Measurements from ENCODE around the gene MUC6. TPM values are rescaled to one million over a fixed set of nuclear protein-coding genes. Genes with fewer than 3 reads are reported as not detected.

Gene MUC6
- total RNA-seq, 1 experiment from 2014 or later = 0.07 TPM

DNA sequence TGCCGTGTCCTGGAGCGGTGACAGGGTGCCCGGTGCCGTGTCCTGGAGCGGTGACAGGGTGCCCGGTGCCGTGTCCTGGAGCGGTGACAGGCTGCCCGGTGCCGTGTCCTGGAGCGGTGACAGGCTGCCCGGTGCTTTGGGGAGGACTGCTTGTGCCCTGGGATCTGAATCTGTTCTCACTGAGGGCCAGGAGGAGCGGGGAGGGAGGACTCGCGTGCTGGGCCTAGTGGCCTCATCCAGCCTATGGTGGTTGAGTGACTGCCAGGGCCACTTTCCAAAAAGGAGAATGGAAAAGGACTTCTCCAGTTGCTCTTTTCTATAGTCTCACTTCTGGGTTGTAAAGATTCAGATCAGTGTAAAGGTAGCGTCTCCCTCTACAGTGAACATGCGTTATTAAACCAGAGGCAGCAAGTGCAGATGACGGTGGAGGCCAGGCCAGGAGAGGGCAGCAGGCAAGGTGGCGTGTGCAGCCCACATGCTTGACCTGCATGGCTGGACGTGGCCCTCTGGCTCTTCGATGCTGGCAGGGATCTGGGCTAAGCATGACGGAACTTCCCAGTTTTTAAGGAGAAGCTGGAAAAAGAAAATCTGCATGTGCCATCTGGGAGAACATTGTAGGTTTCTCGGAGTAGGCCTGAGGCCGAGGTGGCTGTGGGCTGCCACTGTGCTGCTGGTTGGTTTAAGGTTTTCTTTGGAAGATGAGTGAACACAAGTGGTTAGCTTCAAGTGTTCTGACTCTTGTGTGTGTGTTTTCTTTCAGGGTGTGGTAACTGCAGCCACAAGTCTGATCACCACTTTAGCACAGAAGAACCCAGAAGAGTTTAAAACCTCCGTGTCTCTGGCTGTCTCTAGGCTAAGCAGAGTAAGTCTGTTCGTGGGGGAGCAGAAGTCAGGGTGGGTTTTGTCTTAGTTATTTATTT lies 55.8 kb downstream of the MUC6 start:
- ChIA-PET POLR2A (ENCODE audit: unreplicated experiment) (no interaction called here), CTCF (no interaction called here)
- H3K36me3 ChIP-seq (ENCODE audit: low read depth) = no peaks in the 10 kb centered on the region
- DNase-seq = no peak
- no peaks in the 10 kb centered on the region for H3K79me2 ChIP-seq (ENCODE audit: low read depth)
- no peak overlapping the region for H3K4me3 ChIP-seq
- no peak for TF ChIP-seq EZH2 (IDR thresholded peaks at IDR 0.05; ENCODE audit: low read depth)
- TF ChIP-seq, protein P1, sequence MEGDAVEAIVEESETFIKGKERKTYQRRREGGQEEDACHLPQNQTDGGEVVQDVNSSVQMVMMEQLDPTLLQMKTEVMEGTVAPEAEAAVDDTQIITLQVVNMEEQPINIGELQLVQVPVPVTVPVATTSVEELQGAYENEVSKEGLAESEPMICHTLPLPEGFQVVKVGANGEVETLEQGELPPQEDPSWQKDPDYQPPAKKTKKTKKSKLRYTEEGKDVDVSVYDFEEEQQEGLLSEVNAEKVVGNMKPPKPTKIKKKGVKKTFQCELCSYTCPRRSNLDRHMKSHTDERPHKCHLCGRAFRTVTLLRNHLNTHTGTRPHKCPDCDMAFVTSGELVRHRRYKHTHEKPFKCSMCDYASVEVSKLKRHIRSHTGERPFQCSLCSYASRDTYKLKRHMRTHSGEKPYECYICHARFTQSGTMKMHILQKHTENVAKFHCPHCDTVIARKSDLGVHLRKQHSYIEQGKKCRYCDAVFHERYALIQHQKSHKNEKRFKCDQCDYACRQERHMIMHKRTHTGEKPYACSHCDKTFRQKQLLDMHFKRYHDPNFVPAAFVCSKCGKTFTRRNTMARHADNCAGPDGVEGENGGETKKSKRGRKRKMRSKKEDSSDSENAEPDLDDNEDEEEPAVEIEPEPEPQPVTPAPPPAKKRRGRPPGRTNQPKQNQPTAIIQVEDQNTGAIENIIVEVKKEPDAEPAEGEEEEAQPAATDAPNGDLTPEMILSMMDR (conservative IDR thresholded peaks at IDR 0.05) = no peak
- no peaks in the 10 kb centered on the region for H3K27me3 ChIP-seq (ENCODE audit: insufficient read depth, low read depth)
- H3F3A ChIP-seq (ENCODE audit: insufficient read depth, low read depth) = no peaks in the 10 kb centered on the region
- H3K4me1 ChIP-seq (replicated peaks; ENCODE audit: insufficient read depth) = no peaks in the 10 kb centered on the region
- no peak overlapping the region for H3K4me2 ChIP-seq
- intact Hi-C loops (cut with micrococcal nuclease; ENCODE audit: unreplicated experiment) = no loop called here
- H2AFZ ChIP-seq = no peak overlapping the region
- H3K9me2 ChIP-seq (ENCODE audit: insufficient read depth) = no peaks in the 10 kb centered on the region
- no peaks in the 10 kb centered on the region for H3K9me3 ChIP-seq (ENCODE audit: insufficient read depth, low read depth)
- BruUV-seq (replicated peaks) = no TSS peak
- H3K27ac ChIP-seq = no peak overlapping the region
- H4K20me1 ChIP-seq (ENCODE audit: insufficient read depth) = no peaks in the 10 kb centered on the region

DNA sequence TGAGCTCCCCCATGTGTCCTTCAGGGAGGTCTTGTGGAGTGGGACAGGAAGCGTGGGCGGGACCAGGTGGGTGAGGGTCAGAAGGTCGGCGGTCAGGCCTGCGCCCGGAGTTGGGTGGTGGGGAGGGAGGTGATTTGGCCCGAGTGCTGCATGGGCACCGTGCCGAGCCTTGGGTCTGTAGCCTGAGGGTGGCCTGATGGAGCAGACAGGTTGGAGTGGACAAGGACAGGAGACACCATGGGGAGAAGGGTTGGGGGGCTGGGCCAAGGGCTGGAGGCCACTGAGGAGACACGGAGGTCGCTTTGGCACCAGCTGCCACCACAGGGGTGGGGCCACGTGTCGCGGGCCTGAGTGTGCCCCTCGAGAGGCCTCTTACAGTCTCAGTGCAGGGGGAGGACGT lies 57.7 kb downstream of the MUC6 start:
- Histone ChIP-seq H3K4me3 (no peak overlapping the region), H3K4me2 (no peak overlapping the region), H3K4me1 (replicated peaks; ENCODE audit: insufficient read depth) (no peaks in the 10 kb centered on the region), H3K9me2 (ENCODE audit: insufficient read depth) (no peaks in the 10 kb centered on the region), H3F3A (ENCODE audit: insufficient read depth, low read depth) (no peaks in the 10 kb centered on the region), H3K36me3 (ENCODE audit: low read depth) (no peaks in the 10 kb centered on the region), H3K27ac (no peak overlapping the region), H4K20me1 (ENCODE audit: insufficient read depth) (no peaks in the 10 kb centered on the region), H3K79me2 (ENCODE audit: low read depth) (no peaks in the 10 kb centered on the region), H2AFZ (no peak overlapping the region), H3K27me3 (ENCODE audit: insufficient read depth, low read depth) (no peaks in the 10 kb centered on the region), H3K9me3 (ENCODE audit: insufficient read depth, low read depth) (no peaks in the 10 kb centered on the region)
- intact Hi-C loops (cut with micrococcal nuclease; ENCODE audit: unreplicated experiment) = no loop called here
- CTCF ChIA-PET = no interaction called here
- POLR2A ChIA-PET (ENCODE audit: unreplicated experiment) = no interaction called here
- TF ChIP-seq EZH2 (IDR thresholded peaks at IDR 0.05; ENCODE audit: low read depth) = no peak
- TF ChIP-seq, protein P1 (conservative IDR thresholded peaks at IDR 0.05) = no peak
- no TSS peak for BruUV-seq (replicated peaks)
- DNase-seq = no peak

DNA sequence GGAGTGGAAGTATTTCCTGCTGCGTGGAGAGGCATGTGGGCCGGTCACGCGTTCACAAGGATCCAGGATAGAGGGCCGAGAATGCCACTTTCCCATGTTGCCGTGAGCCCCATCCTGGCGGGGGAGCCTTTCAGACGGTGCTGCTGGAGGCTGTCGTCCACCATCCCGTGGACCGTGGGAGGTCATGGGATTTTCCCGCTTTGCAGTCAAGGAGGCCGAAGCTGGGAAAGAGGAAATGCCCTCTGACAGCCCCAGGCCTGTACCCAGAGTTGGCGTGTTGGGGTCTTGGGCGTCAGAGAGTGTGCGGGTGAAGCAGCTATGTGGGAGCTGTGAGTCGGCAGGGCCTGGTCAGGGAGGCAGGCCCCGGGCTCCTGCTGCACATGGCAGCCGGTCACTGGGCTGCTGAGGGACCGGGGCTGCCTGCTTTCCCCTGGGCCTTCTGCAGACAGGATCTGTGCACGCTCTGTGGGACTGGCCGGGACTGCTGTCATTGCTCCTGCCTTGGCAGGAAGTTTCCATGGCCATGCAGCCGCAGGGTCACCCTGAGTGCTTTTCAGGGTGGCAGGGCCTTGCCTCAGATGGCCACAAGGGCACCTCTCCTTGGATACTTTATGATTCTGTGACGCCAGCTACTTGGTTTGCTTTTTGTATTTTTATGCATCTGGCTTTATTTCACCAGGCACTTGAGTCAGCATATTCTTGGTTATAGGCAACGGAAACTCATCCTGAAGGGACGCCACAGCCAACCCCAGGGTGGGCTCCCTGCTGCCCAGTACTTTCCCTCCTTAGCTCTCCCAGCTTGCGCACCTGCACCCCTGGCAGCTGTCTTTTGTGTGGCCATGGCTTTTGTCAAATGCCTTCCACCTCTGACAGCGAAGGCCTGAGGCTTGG lies 58.4 kb downstream of the MUC6 start:
- Histone ChIP-seq H3K4me3 (no peak overlapping the region), H3K27ac (no peak overlapping the region), H3K9me2 (ENCODE audit: insufficient read depth) (no peaks in the 10 kb centered on the region), H3K79me2 (ENCODE audit: low read depth) (no peaks in the 10 kb centered on the region), H3K27me3 (ENCODE audit: insufficient read depth, low read depth) (no peaks in the 10 kb centered on the region), H4K20me1 (ENCODE audit: insufficient read depth) (no peaks in the 10 kb centered on the region), H3K4me1 (replicated peaks; ENCODE audit: insufficient read depth) (no peaks in the 10 kb centered on the region), H3F3A (ENCODE audit: insufficient read depth, low read depth) (no peaks in the 10 kb centered on the region), H3K4me2 (no peak overlapping the region), H2AFZ (no peak overlapping the region), H3K36me3 (ENCODE audit: low read depth) (no peaks in the 10 kb centered on the region), H3K9me3 (ENCODE audit: insufficient read depth, low read depth) (no peaks in the 10 kb centered on the region)
- DNase-seq = no peak
- intact Hi-C loops (cut with micrococcal nuclease; ENCODE audit: unreplicated experiment) = no loop called here
- TF ChIP-seq, protein P1 (conservative IDR thresholded peaks at IDR 0.05) = no peak
- no peak for TF ChIP-seq EZH2 (IDR thresholded peaks at IDR 0.05; ENCODE audit: low read depth)
- CTCF ChIA-PET = no interaction called here
- BruUV-seq (replicated peaks) = no TSS peak
- POLR2A ChIA-PET (ENCODE audit: unreplicated experiment) = no interaction called here
